H1 (cell line): Measurements from ENCODE around the gene NSD2. TPM values are rescaled to one million over a fixed set of nuclear protein-coding genes. Genes with fewer than 3 reads are reported as not detected.

Source experiments
- CTCF ChIA-PET: fragments of 300-600 bp; sonication (Branson Sonifier 250); formaldehyde crosslinking; loops from one replicate; lab custom pipeline; 2021; ENCODE audit not compliant: partially characterized antibody; lab: Charles Lee
- POLR2A ChIA-PET: fragments of 300-600 bp; sonication (Branson Sonifier 250); formaldehyde crosslinking; loops from one replicate; lab custom pipeline; 2021; ENCODE audit warnings: inconsistent platforms; ENCODE audit not compliant: partially characterized antibody; lab: Charles Lee
- DNase-seq, 2 experiments: peaks; one replicate each; pipeline versions ENCODE4 v3.0.0 to v3.0.0-alpha.2; 2010 to 2022; ENCODE audit warnings: low spot score in 2 of 2, low read depth in 1 of 2, mixed read lengths in 1 of 2
- FAIRE-seq: peaks from 2 replicates; lab custom pipeline; 2011; peaks lifted over from hg19 to GRCh38; lab: Jason Lieb, UNC
- H2AFZ ChIP-seq: 2 replicates; pipeline ENCODE4 v1.8.1; 2012; ENCODE audit warnings: low read length, inconsistent platforms
- H2AK5ac ChIP-seq: 2 replicates; pipeline ENCODE4 v1.6.1; 2013; ENCODE audit warnings: low read depth, low read length
- H2BK120ac ChIP-seq: replicated peaks from 2 replicates; pipeline ENCODE3; 2013; ENCODE audit warnings: low read depth, low read length, inconsistent platforms
- H2BK12ac ChIP-seq: 2 replicates; pipeline ENCODE4 v1.6.1; 2013; ENCODE audit warnings: low read depth, low read length
- H2BK15ac ChIP-seq: 2 replicates; pipeline ENCODE4 v1.6.1; 2013; ENCODE audit warnings: low read length
- H2BK20ac ChIP-seq: 2 replicates; pipeline ENCODE4 v1.6.1; 2013; ENCODE audit warnings: low read length
- H2BK5ac ChIP-seq: 2 replicates; pipeline ENCODE4 v1.6.1; 2013; ENCODE audit warnings: low read depth, low read length
- H3K14ac ChIP-seq: 2 replicates; pipeline ENCODE4 v1.6.1; 2013; ENCODE audit warnings: inconsistent platforms; ENCODE audit not compliant: insufficient read length
- H3K18ac ChIP-seq: 2 replicates; pipeline ENCODE4 v1.6.1; 2013; ENCODE audit warnings: low read length; ENCODE audit errors: extremely low read depth
- H3K23ac ChIP-seq: 2 replicates; pipeline ENCODE4 v1.6.1; 2013; ENCODE audit warnings: inconsistent platforms; ENCODE audit not compliant: insufficient read length
- H3K23me2 ChIP-seq: 2 replicates; pipeline ENCODE4 v1.6.1; 2013; ENCODE audit warnings: low read depth, low read length
- H3K27ac ChIP-seq: 2 replicates; pipeline ENCODE4 v1.6.1; 2011; ENCODE audit warnings: low read depth, low read length, inconsistent platforms
- H3K27me3 ChIP-seq, 4 experiments: replicated peaks in 1 of 4; 1 replicate in 1 of 4; 2 replicates in 3 of 4; pipeline versions ENCODE4 v1.6.1 to v1.8.1; 2011 to 2013; ENCODE audit warnings: low read length in 3 of 4, mild to moderate bottlenecking in 3 of 4, inconsistent platforms in 2 of 4, mixed read lengths in 2 of 4, moderate library complexity in 1 of 4; ENCODE audit not compliant: control insufficient read depth in 3 of 4, insufficient read depth in 3 of 4; ENCODE audit errors: extremely low read depth in 1 of 4
- H3K36me3 ChIP-seq, 4 experiments: 2 replicates each; pipeline versions ENCODE4 v1.6.1 to v1.8.1; 2011 to 2013; ENCODE audit warnings: mild to moderate bottlenecking in 4 of 4, low read length in 3 of 4, moderate library complexity in 2 of 4, control low read depth in 1 of 4, inconsistent platforms in 1 of 4; ENCODE audit not compliant: insufficient read depth in 4 of 4, control insufficient read depth in 2 of 4
- H3K4ac ChIP-seq: replicated peaks from 2 replicates; pipeline ENCODE3; 2013; ENCODE audit warnings: low read length, low read depth, mixed read lengths, inconsistent platforms; ENCODE audit not compliant: insufficient read length
- H3K4me1 ChIP-seq, 4 experiments: replicated peaks in 1 of 4; 1 replicate in 1 of 4; 2 replicates in 3 of 4; pipeline versions ENCODE4 v1.6.1 to v1.8.1; 2011 to 2013; ENCODE audit warnings: low read length in 3 of 4, inconsistent platforms in 2 of 4, mixed read lengths in 1 of 4; ENCODE audit not compliant: insufficient read depth in 4 of 4, control insufficient read depth in 3 of 4
- H3K4me2 ChIP-seq, 2 experiments: 2 replicates each; pipeline versions ENCODE4 v1.6.1 to v1.8.1; 2011 to 2013; ENCODE audit warnings: low read depth in 2 of 2, low read length in 2 of 2, control low read depth in 1 of 2, inconsistent platforms in 1 of 2, mild to moderate bottlenecking in 1 of 2; ENCODE audit not compliant: insufficient read depth in 1 of 2
- H3K4me3 ChIP-seq, 4 experiments: fragments of 200-600, 300-600 bp in 1 of 4; sonication (generic), shearing (Covaris generic), sonication (Bioruptor Twin) in 1 of 4; 2 replicates each; pipeline versions ENCODE4 v1.5.1 to v1.8.1; 2011 to 2016; ENCODE audit warnings: low read length in 4 of 4, low read depth in 3 of 4, control low read depth in 2 of 4, inconsistent platforms in 2 of 4, mild to moderate bottlenecking in 2 of 4, mixed read lengths in 1 of 4, moderate library complexity in 1 of 4; ENCODE audit not compliant: insufficient read depth in 2 of 4; ENCODE audit errors: extremely low read depth in 1 of 4
- H3K56ac ChIP-seq: replicated peaks from 2 replicates; pipeline ENCODE3; 2013; ENCODE audit warnings: low read depth, mild to moderate bottlenecking, mixed read lengths, low read length, inconsistent platforms; ENCODE audit not compliant: insufficient read length
- H3K79me1 ChIP-seq: 2 replicates; pipeline ENCODE4 v1.6.1; 2013; ENCODE audit warnings: low read depth, low read length, control low read depth
- H3K79me2 ChIP-seq, 2 experiments: 2 replicates each; pipeline versions ENCODE4 v1.6.1 to v1.8.1; 2012 to 2013; ENCODE audit warnings: low read length in 2 of 2, mild to moderate bottlenecking in 2 of 2, inconsistent platforms in 1 of 2; ENCODE audit not compliant: insufficient read depth in 2 of 2, control insufficient read depth in 1 of 2
- H3K9ac ChIP-seq, 4 experiments: replicated peaks in 1 of 4; 1 replicate in 1 of 4; 2 replicates in 3 of 4; pipeline versions ENCODE4 v1.6.1 to v1.8.1; 2011 to 2013; ENCODE audit warnings: low read depth in 3 of 4, low read length in 3 of 4, control low read depth in 2 of 4, mild to moderate bottlenecking in 2 of 4, moderate library complexity in 2 of 4, inconsistent platforms in 1 of 4; ENCODE audit errors: extremely low read depth in 1 of 4
- H3K9me3 ChIP-seq, 2 experiments: 2 replicates each; pipeline versions ENCODE4 v1.6.1 to v1.8.1; 2012 to 2013; ENCODE audit warnings: mild to moderate bottlenecking in 2 of 2, moderate library complexity in 2 of 2, control low read depth in 1 of 2, inconsistent platforms in 1 of 2, low read depth in 1 of 2, low read length in 1 of 2, mixed read lengths in 1 of 2; ENCODE audit not compliant: insufficient read depth in 2 of 2
- H4K20me1 ChIP-seq, 2 experiments: replicated peaks in 1 of 2; 2 replicates each; pipeline versions ENCODE3 to v1.8.1; 2011 to 2013; ENCODE audit warnings: inconsistent platforms in 2 of 2, low read length in 2 of 2, mild to moderate bottlenecking in 1 of 2; ENCODE audit not compliant: insufficient read depth in 2 of 2, control insufficient read depth in 1 of 2
- H4K5ac ChIP-seq: 2 replicates; pipeline ENCODE4 v1.6.1; 2013; ENCODE audit warnings: low read length, low read depth, mixed read lengths, inconsistent platforms; ENCODE audit not compliant: insufficient read length
- H4K8ac ChIP-seq: 2 replicates; pipeline ENCODE4 v1.8.0; 2013; ENCODE audit warnings: mild to moderate bottlenecking, moderate library complexity, low read length, inconsistent platforms; ENCODE audit not compliant: insufficient read depth; ENCODE audit errors: extremely low read depth
- H4K91ac ChIP-seq: replicated peaks from 2 replicates; pipeline ENCODE3; 2013; ENCODE audit warnings: low read length, mixed read lengths, inconsistent platforms; ENCODE audit not compliant: insufficient read length
- EP300 ChIP-seq, 2 experiments: IDR thresholded peaks; 1 replicate in 1 of 2; 2 replicates in 1 of 2; pipeline ENCODE4 v1.6.1; 2011 to 2012; ENCODE audit warnings: low read depth in 2 of 2, low read length in 2 of 2, mild to moderate bottlenecking in 2 of 2, borderline replicate concordance in 1 of 2, inconsistent platforms in 1 of 2, moderate library complexity in 1 of 2
- RAD21 ChIP-seq, 2 experiments: IDR thresholded peaks in 1 of 2; conservative IDR thresholded peaks in 1 of 2; 2 replicates each; pipeline ENCODE4 v1.6.1; 2011; ENCODE audit warnings: low read depth in 2 of 2, low read length in 2 of 2, improper control_type of control experiment in 1 of 2, inconsistent platforms in 1 of 2, mild to moderate bottlenecking in 1 of 2, moderate library complexity in 1 of 2
- WGBS, 2 experiments: shearing (Covaris generic) in 1 of 2; methylation state at CpG; one replicate each; pipeline versions ENCODE4 v1.1.6 to v1.1.7; 2013 to 2015; ENCODE audit warnings: low lambda C conversion rate in 2 of 2, mixed read lengths in 2 of 2, inconsistent platforms in 1 of 2, low coverage in 1 of 2, missing lambda C conversion rate in 1 of 2; ENCODE audit not compliant: insufficient replicate concordance in 2 of 2, insufficient coverage in 1 of 2, insufficient read length in 1 of 2; ENCODE audit errors: extremely low coverage in 1 of 2, missing lambda C conversion rate in 1 of 2; 5-methylcytosine and 5-hydroxymethylcytosine counted together
- polyA plus RNA-seq, 7 experiments: library from polyadenylated mRNA; depleted of rRNA in 3 of 7; stranded (reverse) in 5 of 7; unstranded in 2 of 7; fragments of >200 nt in 5 of 7; fragments of 200-250 nt in 2 of 7; gene quantifications; 1 replicate in 5 of 7; 2 replicates in 1 of 7; 4 replicates in 1 of 7; pipeline versions ENCODE4 v1.2.1 to v1.2.3, GENCODE V29; 2011 to 2013; ENCODE audit warnings: missing spikeins in 2 of 7, mixed read lengths in 2 of 7
- total RNA-seq: library from RNA; stranded (reverse); fragmentation: NEBNext Ultra II Directional; extraction: Animal tissue kit (Norgen Biotek cat#: 25700); gene quantifications from 2 replicates; pipeline ENCODE4 v1.2.1, GENCODE V29; 2021

NSD2 gene
- total and polyA plus RNA-seq, 2 of the 8 experiments (the other 6 are each of a cell fraction or from before 2014, with no cell fraction given): 26.7 to 129 TPM

- no peak overlapping the region for H2BK5ac ChIP-seq
- H3K14ac ChIP-seq: no peak overlapping the region
- H2BK12ac ChIP-seq: no peak overlapping the region
- no peaks in the 10 kb centered on the region for H3K9me3 ChIP-seq
- no peaks in the 10 kb centered on the region for H3K27me3 ChIP-seq
- H4K20me1 ChIP-seq: peaks cover 5 to 27% of the 10 kb centered on the region in 2 experiments
- FAIRE-seq: no peak
- no peak overlapping the region for H3K4me2 ChIP-seq
- no peak overlapping the region for H2BK15ac ChIP-seq
- H4K5ac ChIP-seq: no peak overlapping the region
- H2AK5ac ChIP-seq: no peak overlapping the region
- no peak for DNase-seq
- H3K27ac ChIP-seq: no peak overlapping the region
- peaks cover 10% of the 10 kb centered on the region for H3K79me1 ChIP-seq
- H2BK120ac ChIP-seq: no peak overlapping the region
- no peak overlapping the region for H2BK20ac ChIP-seq
- H4K91ac ChIP-seq: no peak overlapping the region
- no peak overlapping the region for H3K18ac ChIP-seq
- no peak overlapping the region for H3K9ac ChIP-seq
- peaks cover 0 to 7% of the 10 kb centered on the region in 2 experiments; a peak in 1 of 4 replicates for H3K79me2 ChIP-seq
- H3K4me1 ChIP-seq: no peaks in the 10 kb centered on the region
- H3K4ac ChIP-seq: no peak overlapping the region
- H3K4me3 ChIP-seq: no peak overlapping the region
- ChIA-PET POLR2A (interaction anchor here (1.5 kb wide), 1 partner anchor 10 kb away, joined by 4 read pairs; the partner anchor contains the start of gene LETM1), CTCF (interaction anchor here (0.6 to 2.1 kb wide), 6 partner anchors 16 to 102 kb away, joined by 3 to 5 read pairs (median 4); no protein-coding TSS in a partner anchor)
- H3K36me3 ChIP-seq: peaks cover 0 to 3% (median 1%) of the 10 kb centered on the region in 4 experiments; a peak in 4 of 8 replicates
- H3K23ac ChIP-seq: no peak overlapping the region
- no peak overlapping the region for H3K56ac ChIP-seq
- no peaks in the 10 kb centered on the region for H3K23me2 ChIP-seq
- no peak overlapping the region for H4K8ac ChIP-seq
- 92% methylated on average over 2 of the region's 2 CpGs; no CpG with 5 or more reads in 1 of the 2 experiments for WGBS, 2 experiments
- no peak overlapping the region for H2AFZ ChIP-seq
- TF ChIP-seq EP300 (IDR thresholded peaks at IDR 0.05; ENCODE audit: borderline replicate concordance in 1 of 2, low read depth in 2 of 2, low read length in 2 of 2) (no peak), RAD21 (IDR thresholded peaks at IDR 0.05 in 1 of 2, conservative IDR thresholded peaks at IDR 0.05 in 1 of 2; ENCODE audit: low read depth in 2 of 2, low read length in 2 of 2) (no peak)
These were observed 24.6 kb upstream of the NSD2 start for GRCh38 chr4:1846580-1846979.
